Dermis microvascular lymphatic vessel endothelial cell (primary cell): ENCODE measurements around the gene CCDC80. TPM values are rescaled to one million over a fixed set of nuclear protein-coding genes. Genes with fewer than 3 reads are reported as not detected.
A peak's percentile ranks its signal among the peaks of the same experiment; 100 is the strongest.

ENCODE experiments used
- DNase-seq, 2 donors: peaks; one replicate each; pipeline versions ENCODE4 v3.0.0 to v3.0.0-alpha.2; 2010; ENCODE audit warnings: low read depth in 2 of 2
- total RNA-seq: library from RNA; depleted of rRNA; stranded (reverse); fragments of >200 nt; gene quantifications from 2 replicates; pipeline ENCODE4 v1.2.1, GENCODE V29; 2014

The CCDC80 gene
- total RNA-seq, 1 donor from 2014 or later = 13.0 TPM

GRCh38 chr3:112633757-112634156, 7.2 kb downstream of the CCDC80 start:
- DNase-seq = peak in 1 of 2 donors; percentile 49

- no peak for DNase-seq
Measured at GRCh38 chr3:112633191-112633590, 7.8 kb downstream of the CCDC80 start.

GRCh38 chr3:112632596-112632995, 8.3 kb downstream of the CCDC80 start:
- no peak for DNase-seq

- DNase-seq = no peak
Measured at GRCh38 chr3:112631257-112631656, 9.7 kb downstream of the CCDC80 start.

- DNase-seq = peak in 1 of 2 donors; percentile 80
Measured at GRCh38 chr3:112629425-112629824, 11.5 kb downstream of the CCDC80 start.

GRCh38 chr3:112627919-112628466, 12.9 kb downstream of the CCDC80 start:
- peak in 1 of 2 donors; percentile 58 for DNase-seq

GRCh38 chr3:112627419-112627818, 13.5 kb downstream of the CCDC80 start:
- no peak for DNase-seq

GRCh38 chr3:112623717-112624116, 17.2 kb downstream of the CCDC80 start:
- peak in 1 of 2 donors; percentile 38 for DNase-seq

GRCh38 chr3:112623213-112623612, 17.7 kb downstream of the CCDC80 start:
- DNase-seq = no peak

GRCh38 chr3:112619295-112619694, 21.6 kb downstream of the CCDC80 start:
- DNase-seq = peak in 1 of 2 donors; percentile 31

- no peak for DNase-seq
Measured at GRCh38 chr3:112617285-112617684, 23.7 kb downstream of the CCDC80 start.

- DNase-seq = no peak
Measured at GRCh38 chr3:112615989-112616731, 24.8 kb downstream of the CCDC80 start.

- DNase-seq = no peak
Measured at GRCh38 chr3:112611752-112612515, 29.0 kb downstream of the CCDC80 start.

GRCh38 chr3:112610121-112610520, 30.8 kb downstream of the CCDC80 start:
- no peak for DNase-seq

- no peak for DNase-seq
Measured at GRCh38 chr3:112607863-112608262, 33.1 kb downstream of the CCDC80 start.

GRCh38 chr3:112606098-112606497, 34.8 kb downstream of the CCDC80 start:
- peak in 1 of 2 donors; percentile 11 for DNase-seq

- peak; percentile 100 for DNase-seq
Measured at GRCh38 chr3:112605285-112605684, 35.7 kb downstream of the CCDC80 start.

GRCh38 chr3:112604536-112604935, 36.4 kb downstream of the CCDC80 start:
- DNase-seq = peak; percentile 97

- DNase-seq = no peak
Measured at GRCh38 chr3:112602217-112602838, 38.6 kb downstream of the CCDC80 start.

- DNase-seq = no peak
Measured at GRCh38 chr3:112598731-112599130, 42.2 kb downstream of the CCDC80 start.

GRCh38 chr3:112597945-112598344, 43.0 kb downstream of the CCDC80 start:
- DNase-seq = no peak

GRCh38 chr3:112594856-112595255, 46.1 kb downstream of the CCDC80 start:
- no peak for DNase-seq
